NOMO-1 (cell line): ENCODE data around the gene SYNC.
A peak's percentile ranks its signal among the peaks of the same experiment; 100 is the strongest.
"Not testable (repeated sequence)": the region's sequence is repeated elsewhere in the genome, so short reads cannot be mapped to it uniquely, and the experiment has no call there.

Source experiments
- DNase-seq, 2 experiments: peaks; one replicate each; lab custom pipeline; 2025; ENCODE audit not compliant: unreplicated experiment in 2 of 2; lab: John Stamatoyannopoulos, UW

Gene SYNC

DNA sequence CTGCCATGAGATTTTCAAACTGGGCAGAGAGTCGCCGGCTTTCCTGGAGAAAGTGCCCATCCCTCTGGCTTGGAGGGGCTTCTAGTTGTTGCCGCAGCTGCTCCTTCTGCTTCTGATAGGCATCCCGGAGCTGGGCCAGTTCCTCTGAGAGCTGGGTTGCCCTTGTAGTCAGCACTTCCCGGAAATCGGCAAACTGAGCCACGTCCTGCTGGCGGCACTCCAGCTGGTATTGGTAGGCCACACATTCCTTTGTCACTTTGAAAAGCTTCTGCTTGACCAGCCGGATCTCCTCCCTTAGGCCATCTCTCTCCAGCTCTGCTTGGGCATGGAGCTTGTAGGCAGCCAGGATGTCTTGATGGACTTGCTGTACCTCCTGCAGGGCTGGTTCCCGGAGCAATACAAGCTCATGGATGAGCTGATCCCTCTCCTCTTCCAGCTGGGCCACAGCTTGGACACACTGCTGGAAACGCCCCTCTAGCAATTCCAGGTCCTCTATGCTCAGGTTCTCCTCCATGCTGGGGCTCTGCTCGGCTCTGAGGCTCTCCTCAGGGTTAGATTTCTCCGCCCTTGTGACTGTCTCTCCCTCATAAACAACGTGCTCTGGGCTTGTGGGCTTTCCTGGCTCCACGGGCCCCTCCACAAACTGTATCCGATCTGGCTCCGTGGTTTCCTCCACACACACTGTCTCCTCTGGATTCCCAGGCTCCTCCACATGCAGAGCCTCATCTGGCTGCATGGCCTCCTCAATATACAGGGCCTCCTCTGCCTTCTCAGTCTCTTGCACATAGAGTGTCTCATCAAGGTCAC, 7.3 kb downstream of the SYNC start:
- DNase-seq: no peak

DNA sequence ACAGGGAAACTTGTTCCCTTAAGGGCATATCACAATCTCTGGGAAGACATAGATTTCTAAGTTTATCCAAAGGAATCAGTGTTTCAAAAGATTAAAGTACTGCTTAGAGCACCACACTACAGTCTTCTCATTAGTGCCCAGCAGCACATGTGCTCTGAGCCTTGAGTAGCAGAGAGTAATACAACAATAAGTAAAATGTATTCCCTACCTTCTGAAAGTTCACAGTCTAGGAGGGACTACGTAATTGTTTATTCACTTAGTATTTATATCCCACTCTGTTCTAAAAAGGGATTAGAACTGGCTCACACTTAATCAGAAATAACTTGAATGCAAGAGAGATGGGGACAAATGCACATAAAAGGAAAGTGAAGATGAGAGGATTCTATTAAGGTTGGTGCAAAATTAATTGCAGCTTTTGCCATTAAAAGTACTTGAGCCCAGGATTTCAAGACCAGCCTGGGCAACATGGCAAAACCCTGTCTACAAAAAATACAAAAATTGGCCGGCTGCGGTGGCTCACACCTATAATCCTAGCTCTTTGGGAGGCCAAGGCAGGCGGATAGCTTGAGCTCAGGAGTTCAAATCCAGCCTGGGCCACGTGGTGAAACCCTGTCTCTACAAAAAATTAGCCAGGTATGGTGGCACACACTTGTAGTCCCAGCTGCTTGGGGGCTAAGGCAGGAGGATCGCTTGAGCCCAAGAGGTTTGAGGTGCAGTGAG, 9.0 kb downstream of the SYNC start:
- no peak for DNase-seq

DNA sequence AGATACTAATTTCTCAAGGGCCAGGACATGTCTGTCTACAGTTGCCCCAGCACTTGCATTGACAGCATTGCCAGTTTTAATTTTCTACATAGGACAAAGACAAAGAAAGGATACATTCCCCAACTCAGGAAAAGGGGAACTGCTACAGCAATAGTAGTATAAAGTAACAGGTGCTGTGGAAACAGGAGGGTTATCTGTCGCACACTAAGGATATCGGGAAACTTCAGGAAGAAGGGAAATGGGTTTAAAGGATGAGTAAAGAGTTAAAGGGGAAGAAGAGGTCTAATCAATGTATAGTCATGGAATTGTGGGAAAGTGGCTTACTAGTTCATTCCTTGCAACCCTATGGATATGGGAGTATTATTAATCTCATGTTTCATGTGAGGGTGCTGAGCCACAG, 16.2 kb downstream of the SYNC start:
- no peak for DNase-seq

DNA sequence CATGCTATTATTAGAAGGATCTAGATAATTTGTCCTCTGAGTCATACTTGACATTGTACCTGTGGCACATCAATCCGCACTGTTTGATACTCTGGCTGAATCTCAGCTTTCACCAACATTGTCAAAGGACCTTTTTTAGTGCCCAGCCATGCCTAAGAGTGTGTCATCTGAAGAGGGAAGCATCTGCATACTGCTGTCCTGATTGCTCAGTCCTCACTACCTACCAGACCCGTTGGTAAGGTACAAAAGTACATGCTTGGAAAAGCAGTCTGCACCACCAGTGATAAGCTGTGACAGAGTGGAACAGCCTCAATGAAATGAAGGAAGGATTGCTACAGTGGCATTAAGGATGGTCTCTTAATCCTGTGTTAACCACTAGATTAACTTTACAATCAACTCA, 17.1 kb downstream of the SYNC start:
- DNase-seq: no peak

DNA sequence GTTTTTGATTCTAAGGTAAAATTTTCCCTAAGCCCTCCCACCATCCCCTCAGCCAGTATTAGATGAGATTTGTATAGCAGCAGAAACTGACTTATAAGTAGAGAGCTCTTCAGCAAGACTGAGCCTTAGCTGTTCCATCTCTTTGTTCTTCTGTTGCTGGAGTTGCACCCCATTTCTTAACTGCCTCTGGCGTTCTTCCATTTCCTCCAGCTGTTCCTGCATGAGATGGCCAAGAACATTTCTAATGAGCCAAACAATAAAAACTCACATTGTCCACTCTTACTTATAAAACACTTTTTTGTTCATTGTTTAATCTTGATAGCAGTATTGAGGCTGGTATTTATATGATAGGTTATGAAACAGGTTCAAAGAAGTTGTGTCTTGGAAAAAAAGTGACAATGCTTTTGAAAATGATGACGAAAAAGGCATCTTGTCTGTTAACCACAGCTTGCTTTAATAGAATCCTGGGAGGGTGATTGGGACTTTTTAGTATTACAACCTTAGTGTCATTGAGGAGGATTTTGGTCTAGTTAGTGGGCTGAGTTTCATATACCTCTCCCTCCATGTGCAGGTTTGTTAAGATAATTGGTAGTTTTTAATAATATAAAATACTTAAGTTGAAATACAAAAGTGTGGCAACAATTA, 18.3 kb downstream of the SYNC start:
- no peak for DNase-seq

DNA sequence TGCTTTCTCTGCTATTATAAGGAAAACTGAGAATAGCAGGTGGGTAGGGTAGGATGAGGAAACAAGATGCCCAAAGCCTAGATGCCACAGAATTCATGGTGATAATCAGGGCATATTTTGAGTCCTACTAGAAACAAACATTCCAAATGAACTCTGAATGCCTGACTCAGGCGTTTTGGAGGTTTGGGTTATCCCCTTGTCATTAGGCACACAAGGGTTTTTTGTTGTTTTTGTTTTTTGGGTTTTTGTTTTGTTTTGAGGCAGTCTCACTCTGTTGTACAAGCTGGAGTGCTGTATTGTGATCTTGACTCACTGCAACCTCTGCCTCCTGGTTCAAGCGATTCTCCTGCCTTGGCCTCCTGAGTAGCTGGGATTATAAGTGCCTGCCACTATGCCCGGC, 19.2 kb downstream of the SYNC start:
- DNase-seq: no peak

DNA sequence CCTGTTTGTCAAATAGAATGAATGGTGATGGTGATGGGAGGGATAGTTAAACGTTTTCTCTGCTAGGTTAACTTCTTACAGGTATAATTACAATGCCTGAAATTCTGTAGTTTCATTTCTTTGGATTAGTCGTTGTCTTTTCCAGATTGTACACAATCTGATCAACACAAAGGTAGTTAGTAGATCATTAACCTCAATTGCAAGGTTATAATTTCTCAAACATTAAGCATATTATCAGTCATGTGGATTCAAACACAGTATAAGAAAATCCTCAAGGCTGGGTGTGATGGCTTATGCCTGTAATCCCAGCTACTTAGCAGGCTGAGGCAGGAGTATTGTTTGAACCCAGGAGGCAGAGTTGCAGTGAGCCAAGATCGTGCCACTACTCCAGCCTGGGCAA, 20.6 kb downstream of the SYNC start:
- no peak for DNase-seq

DNA sequence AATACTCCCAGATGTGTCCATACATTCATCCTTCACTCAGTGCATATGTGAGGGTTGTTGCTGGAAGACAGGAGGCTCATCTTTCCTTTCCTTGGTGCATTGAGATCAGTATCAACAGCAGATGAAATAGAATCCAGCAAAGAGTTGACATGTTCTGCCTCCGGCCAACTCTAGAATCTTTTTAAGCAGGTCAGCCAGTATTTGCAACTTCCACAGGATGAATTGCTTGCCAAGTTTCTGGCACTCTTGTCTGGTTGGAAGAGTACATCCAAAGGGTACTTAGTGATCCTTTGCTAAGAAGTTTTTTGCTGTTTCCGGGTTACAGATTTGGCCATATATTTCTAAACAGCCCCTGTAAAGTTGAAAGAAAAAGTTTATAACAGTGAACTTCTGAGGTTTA, 21.1 kb downstream of the SYNC start:
- no peak for DNase-seq

DNA sequence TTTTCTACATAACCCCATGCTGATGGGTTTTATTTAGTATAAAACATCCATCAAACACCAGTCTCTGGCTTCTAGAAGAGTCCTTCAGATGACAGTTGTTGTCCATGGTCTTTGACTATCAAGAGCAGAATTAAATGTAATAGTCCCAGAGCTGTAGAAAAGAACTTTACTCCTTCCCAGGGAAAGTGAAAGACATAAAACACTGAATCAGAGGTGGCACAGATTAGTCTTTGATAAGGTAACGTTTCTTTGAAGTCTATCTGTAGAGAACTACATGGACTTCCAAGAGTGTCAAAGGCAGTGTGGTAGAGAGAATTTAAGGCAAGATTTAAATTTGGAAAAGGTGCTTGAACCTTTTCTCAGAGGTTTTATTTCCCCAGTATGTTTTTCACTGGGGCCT, 21.9 kb downstream of the SYNC start:
- no peak for DNase-seq

DNA sequence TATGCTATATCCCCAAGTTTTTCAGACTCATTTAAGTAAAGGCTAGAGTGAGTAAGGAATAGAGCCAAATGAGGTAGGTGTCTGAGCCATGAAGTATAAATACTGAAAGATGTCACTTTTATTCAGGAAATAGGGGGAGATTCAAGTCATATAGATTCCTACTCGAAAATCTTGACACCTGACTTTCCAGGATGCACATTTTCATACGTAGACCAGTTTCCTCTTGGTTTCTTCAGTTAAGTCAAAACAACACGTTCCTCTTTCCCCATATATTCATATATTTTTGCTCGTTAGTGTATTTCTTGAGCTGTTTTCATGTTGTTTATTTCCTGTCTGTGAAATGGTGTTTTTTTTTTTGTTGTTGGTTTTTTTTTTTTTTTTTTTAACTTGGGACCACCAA, 22.6 kb downstream of the SYNC start:
- not testable (repeated sequence) for DNase-seq

DNA sequence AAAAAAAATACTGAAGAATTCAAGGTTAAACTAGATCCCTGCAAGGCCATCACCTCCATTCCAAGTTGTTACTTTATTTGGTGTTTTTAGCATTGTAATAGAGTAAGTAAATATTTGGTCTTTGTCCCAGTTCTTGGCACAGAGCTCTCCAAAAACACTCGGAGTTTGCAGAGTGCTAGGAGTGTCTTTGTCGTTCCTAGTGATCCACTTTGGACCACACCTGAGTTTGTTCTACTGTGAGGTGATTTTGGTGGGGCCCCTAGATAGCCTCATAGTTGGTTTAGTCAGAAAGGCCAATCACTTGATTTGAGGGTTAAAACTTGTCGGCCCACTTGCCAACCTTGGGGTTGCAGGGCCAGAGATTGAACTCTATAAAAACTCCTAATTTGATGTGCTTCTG, 25.6 kb downstream of the SYNC start:
- no peak for DNase-seq

DNA sequence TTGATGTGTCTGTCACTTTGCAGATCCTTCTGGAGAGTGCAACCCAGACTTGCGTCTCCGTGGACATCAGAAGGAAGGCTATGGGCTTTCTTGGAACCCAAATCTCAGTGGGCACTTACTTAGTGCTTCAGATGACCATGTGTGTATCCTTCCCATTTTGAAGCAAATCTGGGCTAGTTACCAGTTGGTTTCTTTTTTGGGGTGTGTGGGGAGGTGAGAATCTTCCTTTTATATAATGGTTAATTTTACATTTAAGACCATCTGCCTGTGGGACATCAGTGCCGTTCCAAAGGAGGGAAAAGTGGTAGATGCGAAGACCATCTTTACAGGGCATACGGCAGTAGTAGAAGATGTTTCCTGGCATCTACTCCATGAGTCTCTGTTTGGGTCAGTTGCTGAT, 33.9 kb downstream of the SYNC start:
- not testable (repeated sequence) for DNase-seq

DNA sequence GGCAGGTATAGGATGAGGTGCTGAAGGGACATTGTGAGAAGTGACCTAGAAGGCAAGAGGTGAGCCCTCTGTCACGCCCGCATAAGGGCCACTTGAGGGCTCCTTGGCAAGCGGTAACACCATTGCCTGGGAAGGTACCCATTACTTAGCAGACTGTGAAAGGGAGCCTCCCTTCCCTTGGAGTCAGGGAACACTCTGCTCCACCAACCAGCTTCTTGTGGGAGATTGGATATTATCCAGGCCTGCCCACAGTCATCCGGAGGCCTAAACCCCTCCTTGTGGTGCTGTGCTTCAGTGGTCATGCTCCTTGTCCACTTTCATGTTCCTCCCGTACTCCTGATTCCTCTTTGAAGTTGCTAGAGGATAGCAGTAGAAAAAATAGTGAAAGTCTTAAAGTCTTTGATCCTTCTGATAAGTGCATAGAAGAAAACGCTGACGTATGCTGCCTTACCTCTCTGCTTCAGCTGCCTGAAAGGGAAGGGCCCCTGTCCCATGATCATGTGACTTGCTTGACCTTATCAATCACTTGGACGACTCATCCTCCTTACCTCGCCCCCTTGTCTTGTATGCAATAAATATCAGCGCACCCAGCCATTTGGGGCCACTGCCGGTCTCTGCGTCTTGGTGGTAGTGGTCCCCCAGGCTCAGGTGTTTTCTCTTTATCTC, 35.5 kb downstream of the SYNC start:
- no peak for DNase-seq

DNA sequence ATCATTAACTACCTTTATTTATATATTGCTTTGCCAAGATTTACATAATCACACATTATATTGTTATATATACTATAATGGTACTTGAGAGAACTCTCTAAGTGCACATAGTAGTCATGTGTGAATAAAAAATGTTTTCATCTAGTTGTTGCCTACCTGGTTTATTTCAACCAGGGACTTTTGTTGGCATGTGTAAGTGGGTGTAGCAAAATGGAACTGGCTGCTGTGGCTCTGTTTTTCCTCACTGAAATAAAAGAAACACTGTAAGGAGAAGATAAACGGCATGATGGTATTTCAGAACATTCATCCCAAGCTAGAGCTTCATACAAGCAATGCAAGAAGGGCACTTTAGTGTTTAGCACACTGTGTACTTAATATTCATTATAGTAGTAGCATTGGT, 36.7 kb downstream of the SYNC start:
- no peak for DNase-seq

DNA sequence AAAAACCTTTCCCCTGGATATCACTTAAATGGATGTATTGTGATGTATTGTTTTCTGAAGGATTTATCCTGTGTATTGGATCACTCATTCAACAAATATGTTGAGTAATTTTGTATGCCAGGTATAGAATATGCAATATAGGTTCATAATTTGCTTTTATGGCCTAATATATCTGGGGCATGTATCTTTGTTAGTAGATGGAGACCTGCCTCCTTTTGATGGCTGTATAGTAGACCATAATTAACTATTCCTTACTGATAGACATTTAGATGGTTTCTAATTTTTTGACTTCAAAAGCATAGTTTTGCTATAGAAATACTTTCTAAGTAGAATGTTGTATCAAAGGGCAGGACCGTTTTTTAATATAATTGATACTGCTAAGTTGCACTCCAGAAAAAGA, 43.0 kb downstream of the SYNC start:
- no peak for DNase-seq

DNA sequence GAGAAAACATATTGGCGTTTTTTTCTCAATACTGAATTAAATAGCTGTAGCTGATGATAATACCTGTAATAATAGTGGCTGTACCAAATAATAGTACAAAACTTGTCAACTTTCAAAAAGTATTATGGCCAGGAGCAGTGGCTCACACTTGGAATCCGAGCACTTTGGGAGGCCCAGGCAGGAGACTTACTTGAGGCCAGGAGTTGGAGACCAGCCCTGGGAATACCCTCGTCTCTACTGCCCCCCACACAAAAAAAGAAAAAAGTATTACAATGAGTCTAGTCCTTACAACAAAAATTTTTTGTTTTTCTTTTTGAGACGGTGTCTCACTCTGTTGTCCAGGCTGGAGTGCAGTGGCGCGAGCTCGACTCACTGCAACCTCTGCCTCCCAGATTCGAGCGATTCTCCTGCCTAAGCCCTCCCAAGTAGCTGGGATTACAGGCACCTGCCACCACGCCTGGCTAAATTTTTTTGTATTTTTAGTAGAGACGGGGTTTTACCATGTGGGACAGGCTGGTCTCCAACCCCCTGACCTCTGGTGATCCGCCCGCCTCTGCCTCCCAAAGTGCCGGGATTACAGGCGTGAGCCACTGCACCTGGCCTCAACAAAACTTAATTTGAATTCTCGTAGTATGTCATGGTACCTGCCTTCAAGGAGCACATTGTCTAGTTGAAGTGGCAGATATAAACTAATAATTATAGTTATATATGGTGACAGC, 50.2 kb downstream of the SYNC start:
- no peak for DNase-seq

DNA sequence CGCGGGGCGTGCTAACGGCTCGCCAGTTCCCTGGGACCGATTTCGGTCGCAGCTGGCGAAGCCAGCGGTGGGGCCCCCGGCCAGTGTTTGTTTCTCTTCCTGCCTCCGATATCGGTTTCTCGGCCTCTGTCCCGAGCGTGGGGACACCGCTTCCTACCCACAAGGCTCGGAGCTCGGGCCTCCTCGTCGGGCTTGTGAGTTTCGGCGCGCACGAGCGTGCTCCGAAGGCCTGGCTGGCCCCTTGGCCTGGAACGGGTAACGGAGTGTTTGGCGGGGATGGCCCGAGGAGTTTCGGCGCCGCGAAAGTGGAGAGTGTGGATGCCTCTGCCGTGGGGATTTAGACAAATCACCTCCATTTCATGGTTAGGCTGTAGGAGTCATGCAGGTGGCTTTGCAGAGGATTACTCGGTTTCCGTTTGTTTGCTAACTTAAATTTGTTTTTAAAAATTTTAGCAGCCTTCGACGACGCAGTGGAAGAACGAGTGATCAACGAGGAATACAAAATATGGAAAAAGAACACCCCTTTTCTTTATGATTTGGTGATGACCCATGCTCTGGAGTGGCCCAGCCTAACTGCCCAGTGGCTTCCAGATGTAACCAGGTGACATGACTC, 51.0 kb downstream of the SYNC start:
- DNase-seq: peak; percentile 31 to 42

DNA sequence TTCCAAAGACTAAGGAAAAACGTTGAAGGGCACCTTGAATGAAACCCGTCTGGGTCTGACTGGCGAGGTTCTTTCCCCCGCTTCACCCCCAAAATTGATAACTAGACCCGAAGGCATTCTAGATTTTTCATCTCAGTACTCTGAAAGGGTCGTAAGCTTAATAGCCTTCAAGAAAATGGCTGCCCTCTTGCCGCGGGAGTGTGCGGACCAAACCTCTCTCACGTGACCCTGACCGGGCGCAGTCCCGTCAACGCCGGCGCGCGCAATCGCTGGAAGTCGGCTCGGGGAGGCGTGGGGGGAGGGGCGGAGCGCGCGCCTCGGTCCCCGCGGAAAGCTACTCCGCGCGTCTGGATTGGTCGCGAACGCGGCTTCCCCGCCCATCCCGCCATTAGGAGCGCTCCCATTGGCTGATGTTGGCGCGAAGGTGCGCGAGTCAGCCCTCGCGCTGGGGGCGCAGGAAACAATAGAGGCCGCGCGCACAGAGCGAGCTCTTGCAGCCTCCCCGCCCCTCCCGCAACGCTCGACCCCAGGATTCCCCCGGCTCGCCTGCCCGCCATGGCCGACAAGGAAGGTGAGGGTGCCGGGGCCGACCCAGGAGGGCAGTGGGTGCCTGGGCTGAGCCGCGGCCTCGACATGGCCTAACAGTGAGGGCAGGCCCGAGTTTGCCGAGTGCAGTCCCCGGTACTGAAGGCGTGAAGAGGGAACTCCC, 51.7 kb downstream of the SYNC start, which contains the start of gene RBBP4:
RBBP4 (plus strand) TSS at position 457 of the 709 bp plus-strand sequence; CDS start at position 556, 99 bp downstream.
- peak; percentile 93 to 96 for DNase-seq

DNA sequence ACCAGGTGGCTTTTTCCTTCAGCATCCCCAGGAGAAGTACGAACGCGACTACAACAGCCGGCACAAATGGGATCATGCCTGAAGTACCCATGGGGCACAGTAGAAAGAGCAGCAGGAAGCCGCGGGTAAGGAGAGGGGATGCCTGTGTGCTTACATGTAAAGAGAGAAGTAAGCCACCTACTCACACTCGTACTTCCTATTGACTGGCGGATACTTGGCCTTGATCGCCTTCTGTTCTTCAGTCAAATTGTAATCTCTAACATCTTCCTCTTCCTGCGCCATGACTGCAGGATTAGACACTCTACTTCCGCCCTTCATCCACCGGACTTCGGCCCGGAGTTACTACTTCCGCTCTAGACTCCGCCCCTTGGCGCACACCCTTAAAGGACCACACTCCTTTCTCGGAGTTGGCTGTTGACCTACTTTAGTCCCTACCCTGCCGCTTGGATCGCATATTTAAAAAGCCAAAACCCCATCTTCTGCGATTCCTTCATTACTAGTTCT, 52.3 kb downstream of the SYNC start, which contains the start of gene ZBTB8OS:
ZBTB8OS (minus strand) TSS at position 303 of the 504 bp plus-strand sequence; CDS start at position 282, 21 bp downstream.
- DNase-seq: peak; percentile 96 to 98
